Measurements from ENCODE around the gene HOTAIR.
A peak's percentile ranks its signal among the peaks of the same experiment; 100 is the strongest.

Gene HOTAIR

DNA sequence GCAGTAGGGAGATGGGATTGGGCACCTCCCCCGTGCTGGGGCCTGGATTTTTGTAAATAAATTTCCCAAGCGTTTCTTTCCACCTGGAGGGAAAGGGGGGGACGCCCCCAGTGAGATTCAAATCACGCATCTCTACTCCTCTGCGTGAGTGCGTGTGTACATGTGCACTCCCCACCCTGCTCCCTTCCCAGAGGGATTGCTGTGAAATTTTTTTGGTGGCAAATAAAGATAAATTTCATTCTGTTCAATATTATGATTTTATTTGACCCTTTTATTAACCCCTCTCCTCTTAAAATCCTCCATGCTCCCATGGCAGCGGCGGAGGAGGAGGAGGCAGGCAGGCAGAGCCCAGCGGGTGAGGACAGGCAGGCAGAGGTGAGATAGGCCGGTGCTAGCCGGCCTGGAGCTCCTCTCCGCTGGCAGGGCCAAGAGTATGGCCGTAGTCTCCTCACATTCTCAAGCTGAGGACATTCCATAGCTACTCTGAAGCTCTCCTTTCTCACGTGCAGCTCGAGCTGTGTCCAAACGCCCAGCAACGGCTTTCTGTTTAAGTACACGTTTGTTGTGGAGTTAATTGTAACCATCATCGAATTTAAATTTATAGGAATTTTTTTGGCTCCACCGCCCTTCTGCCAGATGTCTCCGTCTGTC, 1.5 kb upstream of the HOTAIR start:
- DNase-seq (ENCODE audit: low spot score) (no peak), FAIRE-seq (no peak)

DNA sequence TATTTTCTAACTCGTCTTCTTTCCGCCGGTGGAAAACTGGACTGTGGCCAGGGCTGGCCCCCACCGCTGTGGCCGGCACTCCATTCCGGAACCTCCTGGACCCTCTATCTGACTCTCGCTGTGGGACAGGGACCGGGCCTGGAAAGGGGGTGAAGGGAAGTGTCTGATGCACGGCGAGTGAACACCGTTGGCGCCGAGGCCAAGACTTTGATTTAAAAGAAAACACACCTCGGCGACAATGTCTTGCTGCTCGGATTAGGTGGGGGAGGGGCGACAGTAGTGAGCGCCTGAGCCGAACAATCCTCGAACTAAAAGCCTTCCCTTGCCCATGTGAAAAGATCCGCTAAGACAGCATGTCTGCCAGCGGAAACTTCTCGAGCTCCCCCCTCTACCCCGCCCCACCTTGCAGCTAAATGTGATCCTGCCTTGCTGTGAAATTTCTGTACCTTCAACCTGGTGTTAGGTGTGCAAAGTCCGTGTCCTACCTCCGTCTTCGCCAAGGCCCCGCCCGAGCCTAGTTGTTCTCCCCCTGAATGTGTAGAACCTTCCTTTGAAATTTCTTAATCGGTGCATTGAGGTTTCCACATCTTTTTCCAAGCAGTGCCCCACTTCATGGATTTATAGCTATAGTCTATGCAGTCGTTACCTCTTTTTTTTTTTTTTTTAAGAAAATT, 862 bp upstream of the HOTAIR start:
- no peak for FAIRE-seq
- no peak for DNase-seq (ENCODE audit: low spot score)

DNA sequence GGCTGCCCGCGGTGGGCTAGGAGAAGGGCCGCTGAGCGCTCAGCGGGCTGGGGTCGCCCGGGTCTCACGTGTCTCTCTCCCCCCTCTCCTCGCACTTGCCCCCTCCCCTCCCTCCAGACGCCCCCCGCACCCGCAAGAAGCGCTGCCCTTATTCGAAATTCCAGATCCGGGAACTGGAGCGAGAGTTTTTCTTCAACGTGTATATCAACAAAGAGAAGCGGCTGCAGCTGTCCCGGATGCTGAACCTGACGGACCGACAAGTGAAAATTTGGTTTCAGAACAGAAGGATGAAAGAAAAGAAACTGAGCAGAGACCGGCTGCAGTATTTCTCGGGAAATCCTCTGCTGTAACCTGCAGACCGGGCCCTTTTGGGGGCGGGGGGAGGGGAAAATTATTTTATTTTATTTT, 314 bp upstream of the HOTAIR start:
- DNase-seq (ENCODE audit: low spot score) (no peak), FAIRE-seq (no peak)

DNA sequence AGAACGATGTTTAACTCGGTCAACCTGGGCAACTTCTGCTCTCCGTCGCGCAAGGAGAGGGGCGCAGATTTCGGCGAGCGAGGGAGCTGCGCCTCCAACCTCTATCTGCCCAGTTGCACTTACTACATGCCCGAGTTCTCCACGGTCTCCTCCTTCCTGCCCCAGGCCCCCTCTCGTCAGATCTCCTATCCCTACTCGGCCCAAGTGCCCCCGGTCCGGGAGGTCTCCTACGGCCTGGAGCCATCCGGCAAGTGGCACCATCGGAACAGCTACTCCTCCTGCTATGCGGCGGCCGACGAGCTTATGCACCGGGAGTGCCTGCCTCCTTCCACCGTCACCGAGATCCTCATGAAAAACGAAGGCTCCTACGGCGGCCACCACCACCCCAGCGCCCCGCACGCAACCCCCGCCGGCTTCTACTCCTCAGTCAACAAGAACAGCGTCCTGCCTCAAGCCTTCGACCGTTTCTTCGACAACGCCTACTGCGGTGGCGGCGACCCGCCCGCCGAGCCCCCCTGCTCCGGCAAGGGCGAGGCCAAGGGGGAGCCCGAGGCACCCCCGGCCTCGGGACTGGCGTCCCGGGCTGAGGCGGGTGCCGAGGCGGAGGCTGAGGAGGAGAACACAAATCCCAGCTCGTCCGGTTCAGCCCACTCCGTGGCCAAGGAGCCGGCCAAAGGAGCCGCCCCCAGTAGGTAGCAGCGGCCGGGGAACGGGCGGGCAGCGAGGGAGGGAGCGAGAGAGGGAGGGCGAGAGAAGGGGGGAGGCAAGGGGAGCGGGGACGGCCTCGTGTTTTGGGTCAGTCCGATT, 1.3 kb downstream of the HOTAIR start:
- FAIRE-seq (peak; percentile 44), DNase-seq (ENCODE audit: low spot score) (peak; percentile 74)

DNA sequence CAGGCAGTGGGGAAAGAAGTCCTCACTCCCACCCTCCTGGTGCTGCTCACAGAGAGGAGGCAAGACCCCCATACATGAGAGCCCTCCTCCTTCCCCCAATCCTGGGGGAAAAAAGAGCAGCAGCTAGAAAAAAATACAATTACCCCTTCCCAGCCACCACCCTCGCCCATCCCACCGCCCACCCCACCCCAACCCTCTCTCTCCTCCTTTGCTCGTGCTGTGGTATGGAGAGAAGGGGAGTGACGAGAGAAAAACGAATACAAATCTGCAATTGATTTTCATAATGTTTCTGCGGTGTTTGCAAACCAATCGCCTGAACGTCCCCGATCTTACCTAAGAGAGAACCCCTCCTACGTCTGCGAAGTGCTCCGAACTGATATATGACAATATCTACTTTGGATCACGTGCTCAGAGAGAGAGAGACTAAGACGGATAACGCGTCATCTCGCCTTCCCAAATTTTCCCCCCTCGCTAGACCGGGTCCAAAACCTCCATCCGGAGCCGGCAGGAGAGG, 2.0 kb downstream of the HOTAIR start, which contains the start of gene HOXC11:
TSS of gene HOXC11 (plus strand) at position 405 of the 514 bp plus-strand sequence. CDS start 116 bp downstream, outside the sequence.
- no peak for FAIRE-seq
- DNase-seq (ENCODE audit: low spot score) = no peak

DNA sequence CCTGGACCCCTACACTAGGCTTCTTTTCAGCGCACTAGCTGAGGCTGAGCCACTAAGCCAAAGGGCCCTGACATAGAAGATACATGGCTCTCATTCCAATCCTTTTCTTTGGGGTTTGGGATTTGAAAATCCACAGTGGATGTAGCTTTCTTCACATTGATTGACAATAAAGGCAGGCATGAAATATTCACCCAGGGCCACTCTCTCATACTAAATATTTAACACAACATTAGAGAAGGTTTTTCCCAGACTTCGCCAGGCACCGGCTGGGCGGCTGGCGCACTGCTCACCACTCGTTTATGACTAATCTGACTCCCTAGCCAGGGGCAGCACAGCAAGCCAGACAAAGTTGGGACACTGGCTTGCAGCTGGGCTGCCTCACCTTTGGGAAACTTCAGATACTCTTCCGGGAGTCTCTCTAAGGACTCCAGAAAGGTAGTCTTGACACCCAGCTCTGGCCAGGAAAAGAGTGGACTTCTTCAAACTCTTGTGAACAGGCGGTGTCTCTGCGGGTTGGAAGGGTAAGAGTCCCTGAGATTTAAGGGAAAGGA, 2.5 kb downstream of the HOTAIR start:
- peak; percentile 42 for FAIRE-seq
- peak; percentile 55 for DNase-seq (ENCODE audit: low spot score)

DNA sequence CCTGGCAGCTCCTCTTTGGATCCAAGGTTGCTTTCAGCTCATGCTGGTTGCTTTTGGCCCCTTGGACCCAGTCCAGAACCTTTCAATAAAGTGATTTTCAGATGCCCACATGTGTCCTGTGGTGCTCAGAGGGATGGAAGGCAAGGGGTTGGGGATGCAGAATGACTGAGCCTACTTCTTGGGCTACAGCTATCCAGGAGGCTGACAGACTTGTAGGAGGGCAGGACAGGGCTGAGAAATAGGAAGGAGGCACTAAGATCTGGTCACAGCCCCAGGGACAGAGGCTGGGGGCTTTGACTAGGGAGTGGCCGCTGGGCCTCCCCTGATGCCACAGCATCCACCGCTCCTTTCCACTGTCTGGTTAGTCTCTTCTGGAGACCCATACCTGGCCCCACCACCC, 3.1 kb downstream of the HOTAIR start:
- no peak for FAIRE-seq
- no peak for DNase-seq (ENCODE audit: low spot score)

DNA sequence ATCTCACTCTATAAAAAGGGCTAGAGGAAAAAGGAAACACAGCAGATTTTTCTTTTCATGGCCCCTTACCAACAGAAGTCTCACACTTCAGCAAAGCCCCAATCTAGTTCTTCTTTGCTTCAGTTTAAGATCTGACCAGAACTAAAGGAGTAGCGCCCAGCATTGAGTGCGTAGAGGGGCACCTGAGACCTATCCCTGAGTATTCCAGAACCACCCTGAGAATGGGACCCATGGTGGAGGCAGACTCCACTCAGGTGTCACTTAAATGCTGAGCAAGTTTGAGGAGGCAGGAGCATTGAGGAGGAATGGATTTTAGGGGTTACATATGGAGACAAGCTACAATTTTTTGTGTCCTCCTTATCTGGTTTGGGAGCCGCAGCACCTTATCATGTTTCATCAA, 3.6 kb downstream of the HOTAIR start:
- no peak for DNase-seq (ENCODE audit: low spot score)
- no peak for FAIRE-seq

DNA sequence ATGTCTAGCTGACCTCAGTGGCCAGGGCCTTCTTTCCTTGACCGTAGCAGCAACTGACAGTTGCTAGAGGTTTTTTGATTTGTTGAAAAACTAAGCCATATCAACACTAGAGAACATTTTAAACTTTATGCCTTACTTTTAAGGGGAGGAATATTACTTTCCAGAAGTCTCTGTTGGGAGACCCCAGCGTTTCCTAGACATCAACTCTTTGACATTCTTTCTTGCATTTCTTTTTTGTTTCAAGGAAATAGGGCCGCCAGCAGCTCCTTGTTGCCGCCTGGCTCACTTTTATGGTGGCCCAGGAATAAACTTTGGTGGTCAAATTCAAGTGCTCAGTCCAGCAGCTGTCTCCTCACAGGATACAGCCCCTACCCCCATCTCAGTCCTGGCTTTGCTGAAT, 4.3 kb downstream of the HOTAIR start:
- FAIRE-seq = no peak
- no peak for DNase-seq (ENCODE audit: low spot score)

DNA sequence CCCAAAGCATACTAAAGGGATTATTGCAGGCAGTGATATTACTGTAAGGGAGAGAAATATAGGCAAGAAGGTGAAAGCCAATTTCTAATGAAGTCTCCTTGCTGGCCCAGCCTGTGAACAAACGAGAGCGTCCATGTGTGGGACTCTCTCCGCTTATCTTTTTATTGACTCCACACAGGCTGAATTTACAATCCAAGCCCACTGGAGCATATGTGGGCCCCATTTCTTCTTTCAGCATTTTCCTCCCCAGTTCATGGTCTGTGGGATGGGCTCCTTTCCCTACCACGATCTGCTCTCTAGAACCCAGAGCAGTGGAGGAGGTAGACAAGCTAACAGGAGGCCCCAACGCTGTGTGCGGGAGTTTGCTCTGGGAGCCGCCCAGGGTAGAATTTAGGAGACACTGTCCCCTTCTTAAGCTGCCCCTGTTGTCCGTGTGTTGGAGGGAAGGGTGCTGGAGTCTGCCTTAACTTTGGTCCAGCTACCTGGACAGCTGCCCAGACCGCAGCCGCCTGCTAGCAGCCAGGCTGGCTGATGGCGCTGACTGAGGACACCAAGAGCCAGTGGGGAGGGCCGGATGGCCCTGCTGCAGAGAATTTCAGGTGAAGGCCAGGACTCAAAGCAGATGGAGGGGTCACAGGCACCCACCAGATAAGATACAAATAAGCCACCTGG, 5.0 kb downstream of the HOTAIR start:
- no peak for FAIRE-seq
- DNase-seq (ENCODE audit: low spot score) = no peak

DNA sequence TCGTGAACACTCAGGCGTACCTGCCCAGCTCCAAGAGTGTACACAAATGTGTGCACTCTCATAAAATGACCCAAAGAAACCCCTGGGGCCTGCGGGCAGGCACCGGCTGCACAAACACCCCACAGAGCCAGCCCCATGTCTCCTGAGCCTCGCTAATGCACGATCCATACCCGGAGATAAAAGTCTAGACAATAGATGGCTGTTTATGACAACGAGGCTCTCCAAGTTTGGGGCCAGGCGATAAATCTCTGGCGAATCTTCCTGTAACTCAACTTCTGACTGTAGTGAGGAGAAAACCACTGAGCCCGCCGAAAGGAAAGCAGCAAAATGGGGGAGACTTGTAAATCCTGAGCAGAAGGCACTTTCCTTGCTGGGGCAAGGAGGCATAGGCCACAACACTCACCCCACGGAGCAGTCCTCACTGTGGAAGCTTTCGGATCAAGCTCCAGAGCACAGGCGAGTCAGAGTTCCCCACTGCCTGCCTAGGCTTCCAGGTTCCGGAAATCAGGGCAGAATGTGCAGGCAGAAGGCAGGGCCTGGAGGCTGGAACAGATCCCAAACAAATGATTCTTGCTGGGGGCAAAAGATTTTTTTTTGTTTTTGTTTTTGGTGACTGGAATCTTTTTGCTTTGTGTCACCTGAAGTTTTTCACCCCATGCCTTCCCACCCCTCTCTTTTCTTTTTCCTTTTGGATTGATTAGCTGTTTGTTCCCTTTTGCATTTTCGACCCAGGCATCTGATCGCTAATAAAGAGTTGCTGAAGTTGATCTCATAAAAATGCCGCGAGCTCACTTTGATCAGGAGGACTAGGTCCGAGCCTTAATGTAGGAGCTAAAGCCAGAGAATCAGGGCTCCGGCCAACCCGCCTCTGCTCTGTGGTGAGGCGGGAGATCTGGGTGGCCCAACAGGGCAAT, 6.3 kb downstream of the HOTAIR start:
- no peak for FAIRE-seq

DNA sequence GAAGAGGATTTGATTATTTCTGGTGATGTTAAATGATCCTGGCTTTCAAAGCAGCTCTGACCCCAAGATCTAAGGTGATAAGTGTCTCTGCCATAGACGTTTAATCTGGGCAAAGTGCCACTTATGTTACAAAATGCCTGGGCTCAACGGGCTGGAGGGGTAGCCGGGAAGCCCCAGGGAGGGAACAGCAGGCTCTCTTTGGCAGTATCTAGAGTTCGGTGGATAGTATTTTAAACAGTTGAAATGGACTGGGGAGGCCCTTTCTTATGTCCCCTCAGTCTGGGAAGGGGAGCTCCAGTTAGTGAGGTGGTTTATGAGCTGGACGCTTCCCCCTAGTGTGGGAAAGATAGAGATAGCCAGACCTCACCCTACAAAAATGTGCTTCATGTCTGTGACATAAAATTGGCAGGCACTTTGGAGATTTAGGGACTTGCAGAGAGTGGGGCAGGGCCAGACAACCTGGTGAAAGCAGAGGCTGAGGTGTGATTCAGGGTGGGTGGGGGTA, 7.3 kb downstream of the HOTAIR start:
- FAIRE-seq (no peak), DNase-seq (ENCODE audit: low spot score) (no peak)

More for the DNA sequence above, 6.3 kb downstream of the HOTAIR start:
- no peak for DNase-seq (ENCODE audit: low spot score)

DNA sequence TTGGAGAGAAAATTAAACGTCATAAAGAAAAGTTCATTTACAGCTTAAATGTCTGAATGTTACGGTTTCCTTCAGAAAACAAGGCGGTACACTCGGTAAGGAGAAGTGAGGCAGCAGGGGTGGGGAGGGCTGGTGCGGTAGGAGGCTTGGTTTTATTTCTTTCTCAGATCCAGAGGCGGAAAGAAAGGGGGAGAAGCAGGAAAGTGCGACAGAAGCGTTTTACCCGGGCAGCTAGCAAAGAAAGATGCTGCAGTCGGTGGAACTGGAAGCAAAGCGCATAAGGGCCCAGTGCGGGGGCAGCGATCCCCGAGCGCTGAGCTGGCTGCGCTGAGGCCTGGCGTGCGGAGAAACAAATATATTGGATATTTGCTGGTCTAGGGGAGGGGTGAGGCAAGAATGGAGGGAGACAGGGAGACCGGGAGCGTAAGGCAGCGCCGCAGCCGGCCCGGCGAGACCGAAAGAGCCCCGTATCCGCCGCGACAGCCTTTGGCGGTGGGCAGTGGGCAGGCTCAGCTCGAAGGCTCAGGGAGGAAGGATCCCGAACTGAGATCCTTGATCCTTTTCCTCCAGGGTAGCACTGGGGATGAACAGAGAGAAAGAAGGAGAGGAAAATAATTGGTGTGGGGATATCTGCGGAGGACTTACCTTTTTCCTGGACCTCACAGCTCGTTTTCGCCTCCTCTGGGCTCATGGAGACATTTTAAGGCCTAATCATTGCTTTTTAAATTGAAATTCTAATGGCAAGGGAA, 8.2 kb downstream of the HOTAIR start:
- DNase-seq (ENCODE audit: low spot score) (no peak), FAIRE-seq (no peak)

DNA sequence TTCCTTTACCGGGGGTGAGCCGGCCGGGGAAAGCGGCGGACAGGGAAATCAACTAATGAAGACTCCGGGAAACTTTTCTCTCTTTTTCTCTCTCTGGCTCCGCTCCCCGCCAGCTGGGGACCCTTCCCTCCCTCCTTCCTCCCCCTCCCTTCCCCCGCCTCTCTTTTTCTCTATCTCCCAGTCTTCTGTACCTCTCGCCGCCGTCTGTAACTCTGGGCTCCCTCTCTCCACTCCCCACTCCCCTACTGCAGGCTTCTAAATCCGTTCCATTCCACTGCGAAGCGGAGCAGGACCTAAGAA, 8.7 kb downstream of the HOTAIR start:
- DNase-seq (ENCODE audit: low spot score) (no peak), FAIRE-seq (no peak)

DNA sequence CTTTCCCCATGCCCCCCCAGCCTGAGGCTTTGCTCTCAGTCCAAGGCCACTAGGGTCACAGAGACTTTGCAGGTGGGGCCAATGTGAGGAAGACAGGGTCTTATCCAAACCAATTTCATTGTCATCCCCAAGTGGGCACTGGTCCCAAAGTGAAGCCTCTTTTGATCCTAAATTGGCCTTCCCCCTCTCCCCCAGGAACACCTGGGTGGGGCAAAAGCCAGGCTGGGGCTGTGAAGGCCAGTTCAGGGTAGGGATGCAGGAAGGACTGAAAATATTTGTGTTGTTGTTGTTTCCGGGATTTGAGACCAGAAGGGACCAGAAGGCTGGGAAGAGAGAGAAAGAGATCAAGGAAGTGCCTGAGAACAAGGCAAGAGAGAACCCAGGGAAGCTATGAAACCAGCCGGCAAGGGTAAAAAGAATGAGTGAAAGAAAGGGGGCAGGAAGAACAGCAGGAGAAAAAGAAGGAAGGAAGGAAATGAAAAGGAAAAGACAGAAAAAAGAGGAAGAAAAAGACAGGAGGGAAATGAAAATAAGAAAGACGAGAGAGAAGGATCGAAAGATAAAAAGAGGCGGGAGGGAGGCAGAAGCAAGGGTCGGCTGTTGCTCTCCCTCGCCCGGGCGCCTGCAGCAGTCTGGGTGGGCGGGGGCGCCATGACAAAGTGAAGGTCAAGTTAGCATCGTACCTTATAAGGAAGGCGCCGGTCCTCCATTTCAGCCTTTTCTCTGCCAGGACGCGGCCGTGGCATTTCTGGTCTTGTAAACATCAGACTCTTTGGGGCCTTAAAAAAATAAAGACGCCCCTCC, 9.3 kb downstream of the HOTAIR start:
- DNase-seq (ENCODE audit: low spot score) = no peak
- FAIRE-seq = no peak

DNA sequence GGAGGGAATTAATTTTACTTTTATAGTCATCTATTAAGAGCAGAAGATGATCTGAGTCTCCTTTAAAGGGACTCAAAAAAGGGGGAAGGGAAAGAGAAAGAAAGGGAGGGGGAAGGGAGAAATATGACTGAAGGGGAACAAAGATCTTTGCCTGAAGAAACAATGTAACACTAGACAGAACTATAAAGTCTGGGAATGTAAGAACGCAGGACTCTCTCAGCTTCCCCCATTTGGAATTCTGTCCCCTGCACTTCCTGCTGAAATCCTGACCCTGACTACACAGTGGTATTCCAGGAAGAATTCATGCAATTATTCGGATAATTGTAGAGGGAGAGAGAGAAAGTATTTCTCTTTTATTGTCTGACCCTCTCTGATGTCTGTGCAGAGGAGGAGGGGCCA, 10.4 kb downstream of the HOTAIR start:
- no peak for DNase-seq (ENCODE audit: low spot score)
- FAIRE-seq = peak; percentile 23

DNA sequence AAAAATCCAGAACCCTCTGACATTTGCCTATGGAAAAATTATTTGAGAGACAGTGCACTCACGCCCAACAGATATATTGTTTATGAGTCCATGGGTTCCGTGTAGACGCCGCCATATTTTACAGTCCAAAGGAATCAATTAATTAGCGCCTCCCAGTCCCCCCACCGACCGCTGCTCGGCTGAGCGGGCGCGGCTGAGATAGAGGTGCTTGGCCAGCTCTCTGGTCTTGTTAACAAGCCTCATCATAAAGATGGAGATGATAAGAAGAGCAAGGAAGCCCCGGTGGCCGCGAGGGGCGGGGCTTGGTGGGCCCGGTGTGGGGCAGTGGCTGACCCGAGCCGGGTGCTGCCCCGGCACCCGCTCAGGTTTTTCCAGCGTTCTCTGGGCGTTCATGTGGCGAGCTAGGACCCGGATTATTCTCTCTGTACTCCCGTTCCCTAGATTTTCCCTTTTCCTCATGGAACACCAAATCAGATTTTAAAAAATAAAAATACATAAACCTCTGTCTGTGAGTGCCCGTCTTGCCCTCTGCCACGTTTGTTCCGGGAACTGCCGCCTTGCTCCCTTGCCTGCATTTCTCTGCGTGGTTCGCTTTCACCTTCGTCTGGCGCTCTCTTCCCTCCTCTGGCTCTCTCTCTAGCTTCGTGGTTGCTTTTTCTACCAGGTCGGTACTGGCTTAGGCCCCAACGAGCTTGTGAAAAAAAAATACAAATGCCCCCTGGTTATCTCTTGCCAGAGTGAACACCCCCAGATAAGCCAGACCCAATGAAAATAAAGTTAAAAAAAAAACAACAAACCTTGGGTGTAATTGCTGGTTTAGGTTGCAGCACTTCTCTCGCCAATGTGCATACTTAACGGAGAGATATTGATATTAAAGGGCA, 11.1 kb downstream of the HOTAIR start:
- DNase-seq (ENCODE audit: low spot score) (no peak), FAIRE-seq (no peak)

DNA sequence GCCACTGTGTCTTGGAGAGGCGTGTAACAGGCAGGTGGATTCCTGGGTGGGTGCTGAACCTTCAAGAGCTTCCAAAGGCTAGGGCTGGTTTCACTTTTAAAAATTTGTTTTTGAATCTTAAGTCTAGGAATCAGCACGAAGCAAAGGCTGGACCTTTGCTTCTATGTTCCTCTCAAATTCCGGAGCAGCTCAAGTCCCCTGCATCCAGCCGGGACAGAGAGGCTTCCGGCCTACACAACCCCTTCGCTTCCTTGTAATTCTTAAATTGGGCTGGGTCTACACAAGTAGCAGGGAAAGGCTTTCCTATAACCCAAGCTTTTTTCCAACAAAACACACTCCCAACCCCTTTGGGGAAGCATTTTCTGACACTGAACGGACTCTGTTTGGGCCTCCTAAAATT, 11.7 kb downstream of the HOTAIR start:
- FAIRE-seq (no peak), DNase-seq (ENCODE audit: low spot score) (no peak)

Measured in urothelium cell line (cell line).